NCI-H1436 treated with DMSO at 0.1 percent for 48 hours (cell line): ENCODE measurements around the gene SIAH1.
"Not testable (repeated sequence)": the region's sequence is repeated elsewhere in the genome, so short reads cannot be mapped to it uniquely, and the experiment has no call there.

Experiments
- DNase-seq: peaks from one replicate; lab custom pipeline; 2025; lab: John Stamatoyannopoulos, UW

Gene SIAH1

DNA sequence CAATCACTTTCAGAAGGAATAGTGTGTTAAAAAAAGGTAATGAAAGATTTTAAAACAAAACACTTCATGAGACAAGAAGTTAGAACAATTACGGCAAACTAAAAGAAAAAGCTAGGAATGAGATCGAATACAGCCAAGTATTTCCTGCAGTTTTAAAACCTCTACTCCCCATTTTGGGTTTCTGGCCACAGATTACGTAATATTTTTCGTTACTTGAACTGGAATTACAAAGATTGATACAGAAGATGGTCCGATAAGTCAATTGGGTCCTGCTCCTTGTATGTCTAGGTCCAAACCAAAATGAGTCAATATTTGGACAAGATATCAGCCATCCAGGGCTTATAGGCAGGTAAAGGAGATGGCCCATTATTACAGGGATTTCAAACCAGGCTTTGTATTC is 52.2 kb downstream of the SIAH1 start:
- no peak for DNase-seq

GRCh38 chr16:48330841-48331192 is 54.4 kb downstream of the SIAH1 start:
- DNase-seq = no peak

- DNase-seq = no peak
These were observed 54.9 kb downstream of the SIAH1 start for GRCh38 chr16:48330189-48330840.

- no peak for DNase-seq
These were observed 56.1 kb downstream of the SIAH1 start for GRCh38 chr16:48329138-48329537.

DNA sequence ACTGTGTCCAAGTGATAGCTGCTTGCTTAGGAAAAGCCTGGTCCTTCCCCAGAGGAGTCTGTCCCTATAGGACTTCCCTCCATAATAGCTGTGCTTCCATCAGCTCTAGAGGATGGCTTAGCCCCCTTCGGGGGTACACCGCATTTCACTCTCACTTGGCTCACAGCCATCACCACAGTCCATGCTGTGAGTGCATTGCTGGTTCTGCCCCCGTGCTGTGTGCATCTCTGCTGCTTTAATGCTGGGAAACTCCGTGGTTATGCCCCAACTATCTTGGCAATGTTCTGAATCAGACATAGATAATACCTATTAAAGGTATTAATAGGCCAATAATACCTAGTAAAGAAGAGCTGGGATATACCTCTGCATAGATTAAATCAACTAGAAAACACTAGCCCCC is 58.3 kb downstream of the SIAH1 start:
- no peak for DNase-seq

- no peak for DNase-seq
These were observed 61.1 kb downstream of the SIAH1 start for GRCh38 chr16:48323783-48324775.

- no peak for DNase-seq
These were observed 63.7 kb downstream of the SIAH1 start for GRCh38 chr16:48321317-48322036.

DNA sequence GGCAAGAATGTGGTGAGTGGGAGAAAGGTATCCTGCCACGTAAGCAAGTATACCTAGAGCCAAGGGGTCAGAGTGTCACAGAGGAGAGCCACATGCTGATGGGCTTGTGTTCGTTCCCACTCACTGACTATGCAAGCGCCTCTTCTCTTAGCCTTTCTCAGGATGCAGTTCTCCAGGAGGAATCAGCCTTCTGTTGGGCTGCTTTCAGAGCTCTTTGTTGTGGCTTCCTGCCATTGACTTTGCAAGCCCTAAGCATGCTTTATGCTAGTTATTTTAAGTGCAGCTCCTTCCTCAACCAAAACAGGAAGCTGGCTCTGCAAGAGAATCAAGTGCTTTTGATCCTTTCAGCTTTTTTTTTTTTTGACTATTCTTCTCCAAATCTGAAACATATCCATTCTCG is 66.6 kb downstream of the SIAH1 start:
- DNase-seq = no peak

DNA sequence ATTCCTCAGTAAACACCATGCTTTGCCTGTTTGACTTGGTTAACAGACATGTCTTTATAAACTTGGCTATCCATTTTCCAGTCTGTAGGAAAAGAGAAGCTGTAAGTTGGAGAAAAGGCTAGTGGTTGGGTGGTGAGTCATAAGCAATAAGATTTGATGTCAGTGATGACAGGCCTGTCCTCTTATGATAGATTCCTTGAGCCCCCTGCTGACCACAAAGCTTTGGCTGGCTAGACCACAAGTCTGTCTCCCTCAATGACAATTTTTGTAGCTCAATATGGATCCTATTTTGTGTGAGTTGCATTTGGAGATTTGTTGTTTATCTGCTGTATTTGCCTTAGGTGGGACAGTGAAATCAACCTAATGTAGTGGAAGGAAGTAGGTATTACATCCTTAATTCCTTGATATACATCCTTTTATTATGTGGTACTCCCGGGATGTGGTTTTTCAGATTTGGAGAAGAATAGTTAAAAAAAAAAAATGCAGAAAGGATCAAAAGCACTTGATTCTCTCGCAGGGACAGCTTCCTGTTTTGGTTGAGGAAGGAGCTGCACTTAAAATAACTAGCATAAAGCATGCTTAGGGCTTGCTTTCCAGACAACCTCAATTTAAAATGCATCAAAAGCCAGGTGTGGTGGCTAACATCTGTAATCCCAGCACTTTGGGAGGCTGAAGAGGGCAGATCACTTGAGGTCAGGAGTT is 67.4 kb downstream of the SIAH1 start:
- no peak for DNase-seq

DNA sequence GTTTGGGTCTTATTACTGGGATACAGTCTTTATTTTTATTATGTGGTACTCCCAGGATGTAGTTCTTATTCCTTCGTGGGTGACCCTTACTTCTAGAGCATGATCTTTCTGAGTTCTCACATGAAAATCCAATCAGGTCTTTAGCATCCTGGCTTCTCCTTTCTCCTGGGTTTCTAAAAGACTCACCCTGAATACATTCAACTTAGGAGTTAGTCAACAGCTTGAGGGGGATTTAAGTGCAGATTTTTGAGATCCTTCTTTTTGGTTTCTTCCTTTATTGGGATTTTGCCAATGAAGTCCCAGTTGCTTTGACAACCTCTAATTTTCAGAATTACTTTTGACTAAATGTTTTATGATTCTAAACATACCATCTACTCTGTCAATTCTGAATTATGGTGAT is 68.2 kb downstream of the SIAH1 start:
- DNase-seq = no peak

- not testable (repeated sequence) for DNase-seq
These were observed 71.3 kb downstream of the SIAH1 start for GRCh38 chr16:48313905-48314304.

GRCh38 chr16:48310908-48311641 is 74.1 kb downstream of the SIAH1 start:
- DNase-seq = no peak
